Prostate gland (tissue), 2 donors: ENCODE measurements around the gene SKIC8. TPM values are rescaled to one million over a fixed set of nuclear protein-coding genes. Genes with fewer than 3 reads are reported as not detected.

ENCODE experiments used
- DNase-seq: peaks from one replicate; pipeline ENCODE4 v3.0.0-alpha.2; 2019; ENCODE audit warnings: low spot score
- H3K27ac ChIP-seq, 2 donors: fragments of 200-600 bp; sonication (generic); 2 replicates each; pipeline ENCODE4 v1.5.1; 2017 to 2019
- H3K27me3 ChIP-seq: fragments of 200-600 bp; sonication (generic); replicated peaks from 2 replicates; pipeline ENCODE4 v1.5.1; 2019; ENCODE audit not compliant: insufficient read depth
- H3K36me3 ChIP-seq, 2 donors: fragments of 200-600 bp; sonication (generic); 1 replicate in 1 of 2; 2 replicates in 1 of 2; pipeline versions ENCODE4 v1.5.1 to v1.8.1; 2017 to 2019
- H3K4me1 ChIP-seq: fragments of 200-600 bp; sonication (generic); replicated peaks from 2 replicates; pipeline ENCODE4 v1.5.1; 2019
- H3K4me3 ChIP-seq, 2 donors: fragments of 200-600 bp; sonication (generic); 2 replicates each; pipeline ENCODE4 v1.5.1; 2017 to 2019
- H3K9me3 ChIP-seq: fragments of 200-600 bp; sonication (generic); 2 replicates; pipeline ENCODE4 v1.5.1; 2017
- CTCF ChIP-seq, 4 experiments: fragments of 200-600 bp in 2 of 4; fragments of 450-650 bp in 2 of 4; sonication (generic) in 2 of 4; IDR thresholded peaks; 1 replicate in 3 of 4; 2 replicates in 1 of 4; pipeline ENCODE4 v1.5.1; 2016 to 2019; ENCODE audit warnings: antibody characterized with exemption in 4 of 4, mild to moderate bottlenecking in 2 of 4, moderate library complexity in 2 of 4
- POLR2A ChIP-seq: fragments of 450-650 bp; IDR thresholded peaks from one replicate; pipeline ENCODE4 v1.6.1; 2016; ENCODE audit warnings: antibody characterized with exemption, mild to moderate bottlenecking
- POLR2AphosphoS5 ChIP-seq: sonication (generic); formaldehyde crosslinking; IDR thresholded peaks from one replicate; pipeline ENCODE4 v1.6.1; 2017; ENCODE audit warnings: antibody characterized with exemption
- WGBS: methylation state at CpG from one replicate; pipeline ENCODE4 v1.1.5; 2018; 5-methylcytosine and 5-hydroxymethylcytosine counted together
- intact Hi-C: fragments of 100-400 bp; cut with DNase I; formaldehyde crosslinking; loops from one replicate; pipeline ENCODE4 v1.14.2; 2022
- total RNA-seq, 2 donors: library from RNA; depleted of rRNA; stranded (reverse); fragments of >200 nt; gene quantifications; one replicate each; pipeline ENCODE4 v1.1.0, GENCODE V29; 2016

Gene SKIC8
- total RNA-seq, 2 donors from 2014 or later, result 58.1 to 109 TPM

GRCh38 chr15:78335985-78336384, 36.6 kb upstream of the SKIC8 start:
- WGBS, result 88% methylated on average over 4 of the region's 4 CpGs
- intact Hi-C loops, result no loop called here
- H3K36me3 ChIP-seq, result no peaks in the 10 kb centered on the region
- H3K27me3 ChIP-seq, result peaks cover 17% of the 10 kb centered on the region
- no peak overlapping the region for H3K4me3 ChIP-seq
- H3K9me3 ChIP-seq, result no peaks in the 10 kb centered on the region
- DNase-seq, result no peak
- TF ChIP-seq POLR2A (no peak), POLR2AphosphoS5 (no peak), CTCF (IDR thresholded peaks at IDR 0.05) (no peak)
- H3K27ac ChIP-seq, result no peak overlapping the region
- H3K4me1 ChIP-seq, result no peaks in the 10 kb centered on the region

GRCh38 chr15:78334845-78335244, 35.4 kb upstream of the SKIC8 start:
- 98% methylated on average over 3 of the region's 3 CpGs for WGBS
- no peak overlapping the region for H3K27ac ChIP-seq
- no peaks in the 10 kb centered on the region for H3K9me3 ChIP-seq
- TF ChIP-seq POLR2AphosphoS5 (no peak), POLR2A (no peak), CTCF (IDR thresholded peaks at IDR 0.05) (no peak)
- no peaks in the 10 kb centered on the region for H3K4me1 ChIP-seq
- no peak overlapping the region for H3K4me3 ChIP-seq
- DNase-seq, result no peak
- H3K36me3 ChIP-seq, result no peaks in the 10 kb centered on the region
- H3K27me3 ChIP-seq, result peaks cover 14% of the 10 kb centered on the region
- intact Hi-C loops, result no loop called here

GRCh38 chr15:78329625-78330024, 30.2 kb upstream of the SKIC8 start:
- 63% methylated on average over 4 of the region's 4 CpGs for WGBS
- Histone ChIP-seq H3K9me3 (no peaks in the 10 kb centered on the region), H3K27ac (no peak overlapping the region), H3K27me3 (no peaks in the 10 kb centered on the region), H3K36me3 (no peaks in the 10 kb centered on the region), H3K4me1 (no peaks in the 10 kb centered on the region), H3K4me3 (no peak overlapping the region)
- DNase-seq, result no peak
- TF ChIP-seq CTCF (IDR thresholded peaks at IDR 0.05) (no peak), POLR2AphosphoS5 (no peak), POLR2A (no peak)
- intact Hi-C loops, result no loop called here

GRCh38 chr15:78327466-78327865, 28.1 kb upstream of the SKIC8 start:
- WGBS, result 82% methylated on average over 1 of the region's 1 CpG
- Histone ChIP-seq H3K36me3 (no peaks in the 10 kb centered on the region), H3K9me3 (no peaks in the 10 kb centered on the region), H3K4me3 (no peak overlapping the region), H3K4me1 (no peaks in the 10 kb centered on the region), H3K27ac (no peak overlapping the region), H3K27me3 (no peaks in the 10 kb centered on the region)
- intact Hi-C loops, result no loop called here
- TF ChIP-seq POLR2AphosphoS5, result no peak
- TF ChIP-seq POLR2A, result no peak
- no peak for TF ChIP-seq CTCF (IDR thresholded peaks at IDR 0.05)
- DNase-seq, result no peak

GRCh38 chr15:78325092-78325843, 25.9 kb upstream of the SKIC8 start:
- H3K27ac ChIP-seq, result no peak overlapping the region
- no peak for DNase-seq

More at GRCh38 chr15:78325092-78325843, 25.9 kb upstream of the SKIC8 start:
- Histone ChIP-seq H3K36me3 (no peaks in the 10 kb centered on the region), H3K4me1 (no peaks in the 10 kb centered on the region), H3K27me3 (no peaks in the 10 kb centered on the region), H3K4me3 (no peak overlapping the region), H3K9me3 (no peaks in the 10 kb centered on the region)
- TF ChIP-seq POLR2A (no peak), POLR2AphosphoS5 (no peak), CTCF (IDR thresholded peaks at IDR 0.05) (no peak)
- intact Hi-C loops, result no loop called here
- 35% methylated on average over 7 of the region's 7 CpGs for WGBS
